ENCODE data around the gene SLC4A11. TPM values are rescaled to one million over a fixed set of nuclear protein-coding genes. Genes with fewer than 3 reads are reported as not detected.
"Not testable (repeated sequence)": the region's sequence is repeated elsewhere in the genome, so short reads cannot be mapped to it uniquely, and the experiment has no call there.

The SLC4A11 gene
- total RNA-seq, 3 donors from 2014 or later: 0.31 to 1.2 (median 1.1) TPM

GRCh38 chr20:3183896-3184612 lies 54.9 kb downstream of the SLC4A11 start:
- H3K4me1 ChIP-seq (ENCODE audit: low read depth): no peaks in the 10 kb centered on the region
- no peaks in the 10 kb centered on the region for H3K36me3 ChIP-seq (ENCODE audit: low read depth)
- no peaks in the 10 kb centered on the region for H3K9me3 ChIP-seq
- ATAC-seq (no peak), DNase-seq (no peak)
- H3K4me3 ChIP-seq: no peak overlapping the region
- intact Hi-C loops (cut with DNase I, micrococcal nuclease): no loop called here
- TF ChIP-seq, protein P1, sequence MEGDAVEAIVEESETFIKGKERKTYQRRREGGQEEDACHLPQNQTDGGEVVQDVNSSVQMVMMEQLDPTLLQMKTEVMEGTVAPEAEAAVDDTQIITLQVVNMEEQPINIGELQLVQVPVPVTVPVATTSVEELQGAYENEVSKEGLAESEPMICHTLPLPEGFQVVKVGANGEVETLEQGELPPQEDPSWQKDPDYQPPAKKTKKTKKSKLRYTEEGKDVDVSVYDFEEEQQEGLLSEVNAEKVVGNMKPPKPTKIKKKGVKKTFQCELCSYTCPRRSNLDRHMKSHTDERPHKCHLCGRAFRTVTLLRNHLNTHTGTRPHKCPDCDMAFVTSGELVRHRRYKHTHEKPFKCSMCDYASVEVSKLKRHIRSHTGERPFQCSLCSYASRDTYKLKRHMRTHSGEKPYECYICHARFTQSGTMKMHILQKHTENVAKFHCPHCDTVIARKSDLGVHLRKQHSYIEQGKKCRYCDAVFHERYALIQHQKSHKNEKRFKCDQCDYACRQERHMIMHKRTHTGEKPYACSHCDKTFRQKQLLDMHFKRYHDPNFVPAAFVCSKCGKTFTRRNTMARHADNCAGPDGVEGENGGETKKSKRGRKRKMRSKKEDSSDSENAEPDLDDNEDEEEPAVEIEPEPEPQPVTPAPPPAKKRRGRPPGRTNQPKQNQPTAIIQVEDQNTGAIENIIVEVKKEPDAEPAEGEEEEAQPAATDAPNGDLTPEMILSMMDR (IDR thresholded peaks at IDR 0.05): no peak

GRCh38 chr20:3182429-3182828 lies 56.6 kb downstream of the SLC4A11 start:
- H3K36me3 ChIP-seq (ENCODE audit: low read depth); H3K4me1 ChIP-seq (ENCODE audit: low read depth); H3K9me3 ChIP-seq; ATAC-seq; intact Hi-C loops (cut with DNase I, micrococcal nuclease); H3K4me3 ChIP-seq: not testable (repeated sequence)
- DNase-seq: peak in 1 of 3 donors; percentile 8

GRCh38 chr20:3181270-3181669 lies 57.7 kb downstream of the SLC4A11 start:
- Histone ChIP-seq H3K4me1 (ENCODE audit: low read depth) (no peaks in the 10 kb centered on the region), H3K4me3 (no peak overlapping the region), H3K9me3 (no peaks in the 10 kb centered on the region), H3K36me3 (ENCODE audit: low read depth) (no peaks in the 10 kb centered on the region)
- TF ChIP-seq, protein P1 (IDR thresholded peaks at IDR 0.05): no peak
- peak in 1 of 3 donors; percentile 48 for DNase-seq
- intact Hi-C loops (cut with DNase I, micrococcal nuclease): no loop called here
- peak; percentile 76 for ATAC-seq

GRCh38 chr20:3180319-3180718 lies 58.7 kb downstream of the SLC4A11 start:
- no peaks in the 10 kb centered on the region for H3K4me1 ChIP-seq (ENCODE audit: low read depth)
- no peak for DNase-seq
- intact Hi-C loops (cut with DNase I, micrococcal nuclease): no loop called here
- H3K4me3 ChIP-seq: no peak overlapping the region
- TF ChIP-seq, protein P1 (IDR thresholded peaks at IDR 0.05): no peak
- no peak for ATAC-seq
- H3K9me3 ChIP-seq: no peaks in the 10 kb centered on the region
- no peaks in the 10 kb centered on the region for H3K36me3 ChIP-seq (ENCODE audit: low read depth)

- ATAC-seq (no peak), DNase-seq (peak in 1 of 3 donors; percentile 7)
- Histone ChIP-seq H3K4me3 (no peak overlapping the region), H3K9me3 (no peaks in the 10 kb centered on the region), H3K36me3 (ENCODE audit: low read depth) (no peaks in the 10 kb centered on the region), H3K4me1 (ENCODE audit: low read depth) (peaks cover 1% of the 10 kb centered on the region)
- intact Hi-C loops (cut with DNase I, micrococcal nuclease): no loop called here
- TF ChIP-seq, protein P1 (IDR thresholded peaks at IDR 0.05): no peak
These were observed 61.1 kb downstream of the SLC4A11 start for GRCh38 chr20:3177746-3178485.

Other genes starting within 250 kb of the SLC4A11 start
- gene GNRH2, start 195.6 kb downstream of the SLC4A11 start, total RNA-seq: 1 to 10 TPM in 1 of 3 donors, not detected in 2; 1.1 TPM
- gene MRPS26, start 193.1 kb downstream of the SLC4A11 start, total RNA-seq: 10 to 100 TPM; 29.6 to 47.9 (median 32.9) TPM
- gene OXT, start 167.6 kb downstream of the SLC4A11 start, total RNA-seq: under 1 TPM in 1 of 3 donors, not detected in 2; 0.66 TPM
- not detected for gene AVP, start 154.5 kb downstream of the SLC4A11 start, total RNA-seq
- gene FASTKD5, start 79.3 kb downstream of the SLC4A11 start, total RNA-seq: 10 to 100 TPM; 15.5 to 17.7 (median 16.0) TPM
- gene UBOX5, start 79.3 kb downstream of the SLC4A11 start, total RNA-seq: 1 to 10 TPM; 5.9 to 9.2 (median 8.5) TPM
- 1 to 10 TPM; 4.2 to 9.9 (median 8.0) TPM for gene LZTS3, start 65.6 kb downstream of the SLC4A11 start, total RNA-seq
- gene DDRGK1, start 34.5 kb downstream of the SLC4A11 start, total RNA-seq: 10 to 100 TPM; 51.3 to 80.3 (median 62.9) TPM
- gene ITPA, start 29.7 kb downstream of the SLC4A11 start, total RNA-seq: 10 to 100 TPM; 29.8 to 44.7 (median 43.8) TPM
- 10 to 100 TPM in 1 of 3 donors, 1 to 10 TPM in 2; 1.9 to 25.4 (median 3.9) TPM for gene DNAAF9, start 168.5 kb upstream of the SLC4A11 start, total RNA-seq
- gene ATRN, start 231.8 kb upstream of the SLC4A11 start, total RNA-seq: 10 to 100 TPM; 22.1 to 28.2 (median 23.7) TPM